ENCODE data around the gene LIN7A. TPM values are rescaled to one million over a fixed set of nuclear protein-coding genes. Genes with fewer than 3 reads are reported as not detected.

Gene LIN7A
- polyA plus RNA-seq, 1 experiment = 10.4 TPM

GRCh38 chr12:80938397-80938796 lies 663 bp upstream of the LIN7A start:
- CTCF ChIA-PET = interaction anchor here (1.1 kb wide), 1 partner anchor 8 kb away, joined by 3 read pairs; no protein-coding TSS in a partner anchor
- POLR2A ChIA-PET = no interaction called here

DNA sequence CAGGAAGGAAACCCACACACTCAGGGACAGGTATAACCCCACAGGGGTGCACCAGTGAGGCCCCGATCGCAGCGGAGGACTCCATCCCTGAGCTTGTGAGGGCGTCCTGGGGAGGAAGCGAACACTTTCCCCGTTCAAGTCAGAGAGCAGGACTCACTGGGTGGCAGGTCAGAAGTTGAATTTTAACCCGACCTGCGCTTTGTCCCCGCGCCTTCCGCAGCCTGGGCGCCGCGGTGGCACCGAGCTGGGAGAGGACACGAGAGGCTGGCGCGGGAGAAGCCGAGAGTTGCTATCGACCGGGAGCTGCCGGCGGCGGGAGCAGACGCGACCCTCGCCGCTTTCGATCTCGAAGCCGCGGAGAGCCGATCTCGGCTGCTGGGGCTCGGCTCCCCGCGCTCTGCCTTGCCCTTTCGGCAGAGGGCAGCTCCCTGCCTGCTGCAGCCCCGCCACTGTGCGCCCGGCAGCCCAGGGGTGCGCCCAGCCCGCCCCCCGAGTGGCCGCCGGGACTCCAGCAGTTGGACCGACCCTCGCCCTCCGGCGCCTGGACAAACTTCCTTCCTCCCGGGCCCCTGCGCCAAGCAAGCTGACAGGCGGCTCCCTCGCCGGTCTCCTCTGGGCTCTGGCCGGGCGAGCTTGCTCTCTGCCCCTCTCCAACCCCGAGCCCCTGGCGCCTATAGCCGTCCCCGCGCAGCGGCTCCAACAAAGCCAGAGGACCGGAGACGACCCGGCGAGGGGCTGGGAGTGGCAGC lies 918 bp downstream of the LIN7A start:
- ChIA-PET POLR2A (no interaction called here), CTCF (interaction anchor here (1.1 to 1.6 kb wide), 2 partner anchors 99 to 321 kb away, joined by 3 to 6 read pairs; no protein-coding TSS in a partner anchor)
- Histone ChIP-seq H3K9me3 (ENCODE audit: control insufficient read depth, insufficient read depth, low read length) (peaks cover 6% of the 10 kb centered on the region; the same call in 1 of the 2 replicates), H3K27ac (ENCODE audit: low read depth, low read length) (peak overlapping the region; percentile 63), H3K4me3 (ENCODE audit: low read depth, low read length) (peak overlapping the region; percentile 78), H3K27me3 (ENCODE audit: control insufficient read depth, insufficient read depth, low read length) (no peaks in the 10 kb centered on the region)
- DNase-seq (ENCODE audit: low read depth, low spot score) = no peak
- TF ChIP-seq CTCF (IDR thresholded peaks at IDR 0.05; ENCODE audit: low read depth, low read length) = no peak

More at GRCh38 chr12:80938397-80938796, 663 bp upstream of the LIN7A start:
- Histone ChIP-seq H3K4me3 (ENCODE audit: low read depth, low read length) (no peak overlapping the region), H3K27ac (ENCODE audit: low read depth, low read length) (no peak overlapping the region), H3K27me3 (ENCODE audit: control insufficient read depth, insufficient read depth, low read length) (no peaks in the 10 kb centered on the region), H3K9me3 (ENCODE audit: control insufficient read depth, insufficient read depth, low read length) (peaks cover 6% of the 10 kb centered on the region; the same call in 1 of the 2 replicates)
- no peak for DNase-seq (ENCODE audit: low read depth, low spot score)
- TF ChIP-seq CTCF (IDR thresholded peaks at IDR 0.05; ENCODE audit: low read depth, low read length) = no peak

- DNase-seq (ENCODE audit: low read depth, low spot score) = no peak
- H3K9me3 ChIP-seq (ENCODE audit: control insufficient read depth, insufficient read depth, low read length) = peaks cover 6% of the 10 kb centered on the region; the same call in 1 of the 2 replicates
- ChIA-PET CTCF (interaction anchor here (0.6 to 1.6 kb wide), 3 partner anchors 10 to 322 kb away, joined by 3 to 6 read pairs (median 3); no protein-coding TSS in a partner anchor), POLR2A (no interaction called here)
- no peak for TF ChIP-seq CTCF (IDR thresholded peaks at IDR 0.05; ENCODE audit: low read depth, low read length)
- H3K4me3 ChIP-seq (ENCODE audit: low read depth, low read length) = peak overlapping the region; percentile 78
- H3K27ac ChIP-seq (ENCODE audit: low read depth, low read length) = no peak overlapping the region
- H3K27me3 ChIP-seq (ENCODE audit: control insufficient read depth, insufficient read depth, low read length) = no peaks in the 10 kb centered on the region
These were observed 1.4 kb downstream of the LIN7A start for GRCh38 chr12:80936353-80936641.

DNA sequence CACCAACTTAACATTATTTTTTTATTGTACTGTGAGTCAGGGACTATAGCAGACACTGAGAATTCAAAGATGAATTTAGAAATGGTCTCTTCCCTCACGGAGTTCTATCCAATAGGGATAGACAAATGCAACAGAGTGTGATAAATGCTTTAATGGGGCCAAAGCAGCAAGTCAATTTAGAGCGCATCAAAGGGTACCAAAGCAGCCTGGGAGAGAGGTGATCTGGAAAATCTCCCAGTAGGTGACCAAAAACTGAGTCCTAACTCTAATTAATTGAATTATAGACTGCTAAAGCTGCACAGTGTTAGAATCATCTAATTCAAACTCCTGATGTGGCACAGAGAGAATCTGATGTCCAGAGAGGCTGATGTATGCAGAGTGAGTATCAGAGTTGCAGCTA lies 2.6 kb downstream of the LIN7A start:
- H3K4me3 ChIP-seq (ENCODE audit: low read depth, low read length) = no peak overlapping the region
- ChIA-PET CTCF (no interaction called here), POLR2A (no interaction called here)
- H3K27ac ChIP-seq (ENCODE audit: low read depth, low read length) = no peak overlapping the region
- no peak for TF ChIP-seq CTCF (IDR thresholded peaks at IDR 0.05; ENCODE audit: low read depth, low read length)
- H3K27me3 ChIP-seq (ENCODE audit: control insufficient read depth, insufficient read depth, low read length) = no peaks in the 10 kb centered on the region
- H3K9me3 ChIP-seq (ENCODE audit: control insufficient read depth, insufficient read depth, low read length) = peaks cover 6% of the 10 kb centered on the region; the same call in 1 of the 2 replicates
- no peak for DNase-seq (ENCODE audit: low read depth, low spot score)

GRCh38 chr12:80925983-80926382 lies 11.8 kb downstream of the LIN7A start:
- TF ChIP-seq CTCF (IDR thresholded peaks at IDR 0.05; ENCODE audit: low read depth, low read length) = no peak
- ChIA-PET POLR2A (interaction anchor here (0.6 kb wide), 1 partner anchor 172 kb away, joined by 3 read pairs; no protein-coding TSS in a partner anchor), CTCF (interaction anchor here (0.6 kb wide), 2 partner anchors 44 to 654 kb away, joined by 3 to 8 read pairs; no protein-coding TSS in a partner anchor)
- Histone ChIP-seq H3K27me3 (ENCODE audit: control insufficient read depth, insufficient read depth, low read length) (no peaks in the 10 kb centered on the region), H3K9me3 (ENCODE audit: control insufficient read depth, insufficient read depth, low read length) (peaks cover 2% of the 10 kb centered on the region; the same call in 1 of the 2 replicates), H3K4me3 (ENCODE audit: low read depth, low read length) (no peak overlapping the region), H3K27ac (ENCODE audit: low read depth, low read length) (no peak overlapping the region)
- DNase-seq (ENCODE audit: low read depth, low spot score) = no peak
